Brain microvascular endothelial cell (primary cell): ENCODE results near the gene SPATA19.

ENCODE experiments used
- DNase-seq: peaks from one replicate; pipeline ENCODE4 v3.0.0-alpha.2; 2020
- H3K27ac ChIP-seq: fragments of 250-450 bp; sonication (Bioruptor Pico); 2 replicates; pipeline ENCODE4 v1.5.1; 2020; ENCODE audit warnings: mild to moderate bottlenecking, moderate library complexity
- H3K27me3 ChIP-seq: fragments of 250-450 bp; sonication (Bioruptor Pico); replicated peaks from 2 replicates; pipeline ENCODE4 v1.5.1; 2020; ENCODE audit warnings: mild to moderate bottlenecking
- H3K36me3 ChIP-seq: fragments of 250-450 bp; sonication (Bioruptor Pico); replicated peaks from 2 replicates; pipeline ENCODE4 v1.5.1; 2020; ENCODE audit warnings: mild to moderate bottlenecking
- H3K4me3 ChIP-seq: 2 replicates; pipeline ENCODE4 v1.5.1; 2011; ENCODE audit warnings: low read depth, mild to moderate bottlenecking, control low read depth, low read length, moderate library complexity
- CTCF ChIP-seq: IDR thresholded peaks from 2 replicates; pipeline ENCODE4 v1.5.1; 2011; ENCODE audit warnings: low read depth, mild to moderate bottlenecking, moderate library complexity, low read length, control low read depth, inconsistent platforms; ENCODE audit errors: missing control alignments
- in situ Hi-C: cut with HindIII; loops from 2 replicates; pipeline ENCODE4 v1.10.0; 2017; ENCODE audit warnings: low sequenced_read_pairs, low pct_ligation_motif_present

SPATA19 gene

GRCh38 chr11:133794205-133794604 lies 51.1 kb downstream of the SPATA19 start:
- Histone ChIP-seq H3K36me3 (no peaks in the 10 kb centered on the region), H3K27me3 (no peaks in the 10 kb centered on the region), H3K4me3 (no peak overlapping the region), H3K27ac (no peak overlapping the region)
- in situ Hi-C loops: no loop called here
- DNase-seq: no peak
- TF ChIP-seq CTCF: no peak

- Histone ChIP-seq H3K27ac (no peak overlapping the region), H3K4me3 (no peak overlapping the region), H3K27me3 (no peaks in the 10 kb centered on the region), H3K36me3 (no peaks in the 10 kb centered on the region)
- DNase-seq: no peak
- in situ Hi-C loops: no loop called here
- TF ChIP-seq CTCF: no peak
Measured at GRCh38 chr11:133793271-133794035, 51.9 kb downstream of the SPATA19 start.

- no peak overlapping the region for H3K27ac ChIP-seq
- H3K36me3 ChIP-seq: no peaks in the 10 kb centered on the region
- TF ChIP-seq CTCF: no peak
- H3K4me3 ChIP-seq: no peak overlapping the region
- in situ Hi-C loops: no loop called here
- DNase-seq: no peak
- H3K27me3 ChIP-seq: no peaks in the 10 kb centered on the region
Measured at GRCh38 chr11:133790995-133791394, 54.3 kb downstream of the SPATA19 start.
